ENCODE measurements around the gene AVEN. TPM values are rescaled to one million over a fixed set of nuclear protein-coding genes. Genes with fewer than 3 reads are reported as not detected.

Gene AVEN
- polyA plus RNA-seq, 2 of the 4 experiments (the other 2 are of a cell fraction) = 23.8 to 27.2 TPM

DNA sequence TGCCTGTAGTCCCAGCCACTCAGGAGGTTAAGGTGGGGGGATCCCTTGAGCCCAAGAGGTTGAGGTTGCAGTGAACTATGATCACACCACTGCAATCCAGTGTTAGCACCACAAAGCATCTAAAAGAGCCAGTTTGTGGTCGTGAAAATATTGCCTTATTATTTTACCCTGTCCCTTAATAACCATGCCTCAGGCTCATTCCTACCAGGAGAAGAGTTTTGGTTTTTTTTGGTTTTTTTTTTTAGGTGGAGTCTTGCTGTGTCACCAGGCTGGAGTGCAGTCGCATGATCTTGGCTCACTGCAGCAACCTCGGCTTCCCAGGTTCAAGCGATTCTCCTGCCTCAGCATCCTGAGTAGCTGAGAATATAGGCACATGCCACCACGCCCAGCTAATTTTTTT, 17.9 kb upstream of the AVEN start:
- TF ChIP-seq ZC3H11A (IDR thresholded peaks at IDR 0.05) (no peak), HOXB13 (CRISPR knock-in tag; IDR thresholded peaks at IDR 0.05; ENCODE audit: low read depth) (no peak), ZFP36 (IDR thresholded peaks at IDR 0.05; ENCODE audit: borderline replicate concordance, partially characterized antibody) (no peak), RAD21 (conservative IDR thresholded peaks at IDR 0.05 in 1 of 2, IDR thresholded peaks at IDR 0.05 in 1 of 2) (no peak), SREBF2 (IDR thresholded peaks at IDR 0.05) (no peak), RARB (CRISPR knock-in tag; IDR thresholded peaks at IDR 0.05) (no peak), EP300 (IDR thresholded peaks at IDR 0.05) (no peak), GATA3 (IDR thresholded peaks at IDR 0.05; ENCODE audit: borderline replicate concordance) (no peak), NPAS2 (CRISPR knock-in tag; IDR thresholded peaks at IDR 0.05; ENCODE audit: borderline replicate concordance) (no peak), FOXS1 (CRISPR knock-in tag; IDR thresholded peaks at IDR 0.05) (no peak), CHD4 (IDR thresholded peaks at IDR 0.05; ENCODE audit: borderline replicate concordance) (no peak), SMC3 (IDR thresholded peaks at IDR 0.05) (no peak), CHD2 (IDR thresholded peaks at IDR 0.05; ENCODE audit: low read length, partially characterized antibody) (no peak), RCOR1 (IDR thresholded peaks at IDR 0.05; ENCODE audit: low read depth, low read length) (no peak), PHF8 (IDR thresholded peaks at IDR 0.05; ENCODE audit: borderline replicate concordance, low read depth) (no peak), KDM1A (IDR thresholded peaks at IDR 0.05; ENCODE audit: low read depth) (no peak), HOXA7 (CRISPR knock-in tag; IDR thresholded peaks at IDR 0.05) (no peak), ZSCAN20 (CRISPR knock-in tag; IDR thresholded peaks at IDR 0.05) (no peak), NFE2L2 (conservative IDR thresholded peaks at IDR 0.05; ENCODE audit: low read length) (no peak)
- ChIA-PET POLR2A (no interaction called here), CTCF (interaction anchor here (0.9 to 11.1 kb wide), 4 partner anchors 9 to 153 kb away, joined by 3 to 112 read pairs (median 4); partner anchors contain the start of gene KATNBL1)
- Histone ChIP-seq H3K27ac (no peak overlapping the region), H3K4me2 (no peak overlapping the region), H3K9me3 (peaks cover 4% of the 10 kb centered on the region; the same call in 2 of the 3 replicates), H3K4me1 (0 out of 3 replicates have a peak, but pooled peaks cover 4% of the 10 kb centered on the region), H3K4me3 (no peak overlapping the region)
- WGBS (ENCODE audit: missing lambda C conversion rate) = 67% methylated on average over 5 of the region's 5 CpGs
- no peak; a peak in 1 of 6 replicates for ATAC-seq
- DNase-seq (ENCODE audit: low read depth in 1 of 2, low spot score in 1 of 2) = no peak
- FAIRE-seq = no peak

DNA sequence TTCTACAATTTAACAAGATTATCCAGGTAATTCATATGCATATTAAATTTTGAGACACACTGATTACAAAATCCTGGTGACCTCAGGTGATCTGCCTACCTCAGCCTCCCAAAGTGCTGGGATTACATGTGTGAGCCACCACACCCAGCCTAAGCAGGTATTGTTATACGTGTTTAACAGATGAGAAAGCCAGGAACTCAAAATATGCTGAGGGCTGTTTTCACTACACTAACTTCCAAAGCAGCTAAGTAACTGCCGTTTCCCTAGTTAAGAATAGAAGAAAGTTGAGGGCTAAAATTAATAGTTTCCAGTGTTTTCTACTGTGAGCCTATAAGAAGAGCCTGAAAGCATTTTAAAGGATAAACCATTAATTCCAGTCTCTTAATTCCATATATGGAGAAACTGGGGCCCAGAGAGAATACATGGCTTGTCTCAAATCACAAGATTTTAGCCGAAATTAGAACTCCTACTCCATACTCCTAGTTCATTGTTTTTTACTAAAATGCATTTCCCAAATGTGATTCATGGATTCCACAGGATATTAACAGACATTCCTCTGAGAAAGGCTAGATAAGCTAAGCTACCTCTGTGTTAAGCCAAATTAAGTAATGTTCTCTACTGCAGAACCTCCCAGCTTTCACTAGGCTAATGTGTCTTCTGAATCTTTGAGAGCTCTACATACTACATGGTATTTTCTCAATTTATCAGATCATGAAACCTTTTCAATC, 17.0 kb upstream of the AVEN start:
- FAIRE-seq (peak; percentile 56), ATAC-seq (peak; percentile 60 to 76; a peak in 5 of 6 replicates), DNase-seq (ENCODE audit: low read depth in 1 of 2, low spot score in 1 of 2) (no peak)
- no peak overlapping the region for H3K4me2 ChIP-seq
- H3K27ac ChIP-seq = no peak overlapping the region
- WGBS (ENCODE audit: missing lambda C conversion rate) = 64% methylated on average over 3 of the region's 3 CpGs
- 0 out of 3 replicates have a peak, but pooled peaks cover 4% of the 10 kb centered on the region for H3K4me1 ChIP-seq
- TF ChIP-seq EHMT2 (IDR thresholded peaks at IDR 0.05; ENCODE audit: low read depth) (no peak), SMC3 (IDR thresholded peaks at IDR 0.05) (no peak), FOSL2 (IDR thresholded peaks at IDR 0.05) (no peak), FOSL2 (CRISPR knock-in tag; IDR thresholded peaks at IDR 0.05) (no peak), ZSCAN20 (CRISPR knock-in tag; IDR thresholded peaks at IDR 0.05) (no peak)
- TF ChIP-seq, protein P1, sequence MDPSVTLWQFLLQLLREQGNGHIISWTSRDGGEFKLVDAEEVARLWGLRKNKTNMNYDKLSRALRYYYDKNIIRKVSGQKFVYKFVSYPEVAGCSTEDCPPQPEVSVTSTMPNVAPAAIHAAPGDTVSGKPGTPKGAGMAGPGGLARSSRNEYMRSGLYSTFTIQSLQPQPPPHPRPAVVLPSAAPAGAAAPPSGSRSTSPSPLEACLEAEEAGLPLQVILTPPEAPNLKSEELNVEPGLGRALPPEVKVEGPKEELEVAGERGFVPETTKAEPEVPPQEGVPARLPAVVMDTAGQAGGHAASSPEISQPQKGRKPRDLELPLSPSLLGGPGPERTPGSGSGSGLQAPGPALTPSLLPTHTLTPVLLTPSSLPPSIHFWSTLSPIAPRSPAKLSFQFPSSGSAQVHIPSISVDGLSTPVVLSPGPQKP (IDR thresholded peaks at IDR 0.05; ENCODE audit: low read depth, low read length) = no peak
- peaks cover 12% of the 10 kb centered on the region for H3K9me3 ChIP-seq
- CTCF ChIA-PET = interaction anchor here (1.5 to 11.1 kb wide), 4 partner anchors 8 to 154 kb away, joined by 4 to 112 read pairs (median 5); partner anchors contain the start of gene KATNBL1
- H3K4me3 ChIP-seq = no peak overlapping the region
- POLR2A ChIA-PET = no interaction called here

Measured in A549 (cell line).